HEK293 (cell line): ENCODE results near the gene ST8SIA4.

Source experiments
- CTCF ChIA-PET: fragments of 350-600 bp; formaldehyde crosslinking; extraction: SDS; loops from one replicate; lab custom pipeline; 2021; ENCODE audit warnings: antibody characterized with exemption; lab: Yijun Ruan, JAX
- POLR2A ChIA-PET: fragments of 300-600 bp; formaldehyde crosslinking; extraction: SDS; loops from one replicate; lab custom pipeline; 2020; ENCODE audit warnings: antibody characterized with exemption, inconsistent platforms; lab: Yijun Ruan, JAX
- H3K27ac ChIP-seq: fragments of 200-500 bp; sonication (Bioruptor generic); 2 replicates; pipeline ENCODE4 v1.5.1; 2014; ENCODE audit warnings: low read depth, low read length, control low read depth, inconsistent platforms; ENCODE audit errors: extremely low read depth
- H3K36me3 ChIP-seq, 2 experiments: fragments of 200-500 bp in 1 of 2; sonication (Bioruptor generic) in 1 of 2; 1 replicate in 1 of 2; 2 replicates in 1 of 2; pipeline ENCODE4 v1.5.1; 2014 to 2017; ENCODE audit warnings: inconsistent platforms in 2 of 2, low read length in 2 of 2; ENCODE audit not compliant: control insufficient read depth in 2 of 2, insufficient read depth in 1 of 2
- H3K4me1 ChIP-seq: fragments of 200-500 bp; sonication (Bioruptor generic); 2 replicates; pipeline ENCODE4 v1.5.1; 2014; ENCODE audit warnings: mild to moderate bottlenecking, low read length, inconsistent platforms; ENCODE audit not compliant: control insufficient read depth, insufficient read depth
- H3K4me3 ChIP-seq: 2 replicates; pipeline ENCODE4 v1.5.1; 2011; ENCODE audit warnings: low read depth, mild to moderate bottlenecking, control low read depth, low read length, moderate library complexity
- H3K9me3 ChIP-seq: fragments of 200-500 bp; sonication (Bioruptor generic); 2 replicates; pipeline ENCODE4 v1.5.1; 2014; ENCODE audit warnings: low read depth, low read length, inconsistent platforms; ENCODE audit not compliant: control insufficient read depth, insufficient read depth
- BCL6B ChIP-seq: fragments of 450-650 bp; formaldehyde crosslinking; IDR thresholded peaks from 2 replicates; pipeline ENCODE4 v1.5.1; 2017; ENCODE audit warnings: missing biosample characterization, missing genetic modification characterization
- EGR2 ChIP-seq: fragments of 450-650 bp; formaldehyde crosslinking; IDR thresholded peaks from 2 replicates; pipeline ENCODE4 v1.5.1; 2016; ENCODE audit warnings: low read depth, missing biosample characterization, missing genetic modification characterization
- MYNN ChIP-seq: fragments of 450-650 bp; formaldehyde crosslinking; IDR thresholded peaks from 2 replicates; pipeline ENCODE4 v1.5.1; 2016; ENCODE audit warnings: missing biosample characterization, missing genetic modification characterization, borderline replicate concordance
- PRDM1 ChIP-seq: fragments of 450-650 bp; formaldehyde crosslinking; IDR thresholded peaks from 2 replicates; pipeline ENCODE4; 2016; ENCODE audit warnings: missing biosample characterization, missing genetic modification characterization
- PRDM4 ChIP-seq: fragments of 450-650 bp; formaldehyde crosslinking; IDR thresholded peaks from 2 replicates; pipeline ENCODE4 v1.5.1; 2017; ENCODE audit warnings: missing biosample characterization, missing genetic modification characterization
- SALL2 ChIP-seq: fragments of 450-650 bp; formaldehyde crosslinking; IDR thresholded peaks from 2 replicates; pipeline ENCODE4 v1.5.0; 2017; ENCODE audit warnings: missing biosample characterization, mild to moderate bottlenecking, missing genetic modification characterization, borderline replicate concordance
- SP7 ChIP-seq: fragments of 450-650 bp; formaldehyde crosslinking; IDR thresholded peaks from 2 replicates; pipeline ENCODE4 v1.5.1; 2016; ENCODE audit warnings: missing biosample characterization, missing genetic modification characterization
- TCF7L2 ChIP-seq: IDR thresholded peaks from 2 replicates; pipeline ENCODE4 v1.6.1; 2011; ENCODE audit warnings: low read depth, mild to moderate bottlenecking, inconsistent platforms, low read length, moderate library complexity, borderline replicate concordance
- ZBTB11 ChIP-seq: fragments of 450-650 bp; formaldehyde crosslinking; conservative IDR thresholded peaks from 2 replicates; pipeline ENCODE4 v1.5.1; 2016; ENCODE audit warnings: low read depth, missing biosample characterization, missing genetic modification characterization
- ZNF18 ChIP-seq: fragments of 450-650 bp; formaldehyde crosslinking; IDR thresholded peaks from 2 replicates; pipeline ENCODE4 v1.5.1; 2016; ENCODE audit warnings: missing biosample characterization, missing genetic modification characterization
- ZNF211 ChIP-seq: fragments of 450-650 bp; formaldehyde crosslinking; IDR thresholded peaks from 2 replicates; pipeline ENCODE4 v1.5.1; 2016; ENCODE audit warnings: low read depth, missing biosample characterization, missing genetic modification characterization
- ZNF26 ChIP-seq: fragments of 450-650 bp; formaldehyde crosslinking; IDR thresholded peaks from 2 replicates; pipeline ENCODE4 v1.5.1; 2016; ENCODE audit warnings: missing biosample characterization, missing genetic modification characterization
- ZNF335 ChIP-seq: fragments of 450-650 bp; formaldehyde crosslinking; conservative IDR thresholded peaks from 2 replicates; pipeline ENCODE4 v1.5.1; 2016; ENCODE audit warnings: missing biosample characterization, missing genetic modification characterization
- ZNF362 ChIP-seq: fragments of 450-650 bp; formaldehyde crosslinking; IDR thresholded peaks from 2 replicates; pipeline ENCODE4 v1.5.1; 2016; ENCODE audit warnings: missing biosample characterization, missing genetic modification characterization
- ZNF394 ChIP-seq: fragments of 450-650 bp; formaldehyde crosslinking; IDR thresholded peaks from 2 replicates; pipeline ENCODE4 v1.5.1; 2016; ENCODE audit warnings: missing biosample characterization, missing genetic modification characterization, mild to moderate bottlenecking, moderate library complexity, borderline replicate concordance
- ZNF416 ChIP-seq: fragments of 450-650 bp; formaldehyde crosslinking; IDR thresholded peaks from 2 replicates; pipeline ENCODE4 v1.5.1; 2016; ENCODE audit warnings: missing biosample characterization, missing genetic modification characterization
- ZNF423 ChIP-seq: fragments of 450-650 bp; formaldehyde crosslinking; IDR thresholded peaks from 2 replicates; pipeline ENCODE4 v1.5.1; 2016; ENCODE audit warnings: missing biosample characterization, missing genetic modification characterization
- ZNF426 ChIP-seq: fragments of 450-650 bp; formaldehyde crosslinking; IDR thresholded peaks from 2 replicates; pipeline ENCODE4 v1.5.1; 2017; ENCODE audit warnings: missing biosample characterization, missing genetic modification characterization, mild to moderate bottlenecking, inconsistent platforms, moderate library complexity
- ZNF48 ChIP-seq: fragments of 450-650 bp; formaldehyde crosslinking; IDR thresholded peaks from 2 replicates; pipeline ENCODE4 v1.5.1; 2016; ENCODE audit warnings: missing biosample characterization, missing genetic modification characterization
- ZNF530 ChIP-seq: fragments of 450-650 bp; formaldehyde crosslinking; IDR thresholded peaks from 2 replicates; pipeline ENCODE4 v1.5.1; 2016; ENCODE audit warnings: low read depth, missing biosample characterization, missing genetic modification characterization
- ZNF558 ChIP-seq: fragments of 450-650 bp; formaldehyde crosslinking; IDR thresholded peaks from 2 replicates; pipeline ENCODE4 v1.5.1; 2016; ENCODE audit warnings: missing biosample characterization, missing genetic modification characterization
- ZNF610 ChIP-seq: fragments of 450-650 bp; formaldehyde crosslinking; IDR thresholded peaks from 2 replicates; pipeline ENCODE4 v1.5.1; 2016; ENCODE audit warnings: missing biosample characterization, missing genetic modification characterization, borderline replicate concordance
- ZNF629 ChIP-seq: fragments of 450-650 bp; formaldehyde crosslinking; IDR thresholded peaks from 2 replicates; pipeline ENCODE4 v1.5.1; 2017; ENCODE audit warnings: missing biosample characterization, missing genetic modification characterization
- ZNF658 ChIP-seq: fragments of 450-650 bp; formaldehyde crosslinking; IDR thresholded peaks from 2 replicates; pipeline ENCODE4; 2016; ENCODE audit warnings: missing biosample characterization, missing genetic modification characterization
- ZNF785 ChIP-seq: fragments of 450-650 bp; formaldehyde crosslinking; IDR thresholded peaks from 2 replicates; pipeline ENCODE4 v1.5.1; 2016; ENCODE audit warnings: missing biosample characterization, missing genetic modification characterization

Gene ST8SIA4

GRCh38 chr5:100761192-100761591 is 141.9 kb downstream of the ST8SIA4 start (continued):
- TF ChIP-seq SALL2 (tag by site-specific recombination) (no peak), ZNF416 (tag by site-specific recombination) (no peak), BCL6B (tag by site-specific recombination) (no peak), ZNF426 (tag by site-specific recombination) (no peak), SP7 (tag by site-specific recombination) (no peak), ZNF610 (tag by site-specific recombination) (no peak)

GRCh38 chr5:100760688-100761087 is 142.4 kb downstream of the ST8SIA4 start:
- no peak overlapping the region for H3K27ac ChIP-seq
- no peaks in the 10 kb centered on the region for H3K36me3 ChIP-seq
- CTCF ChIA-PET = no interaction called here
- no peaks in the 10 kb centered on the region for H3K4me1 ChIP-seq
- no peak overlapping the region for H3K4me3 ChIP-seq
- no peaks in the 10 kb centered on the region for H3K9me3 ChIP-seq
- POLR2A ChIA-PET = no interaction called here
- no peak for TF ChIP-seq ZNF211 (tag by site-specific recombination)
- no peak for TF ChIP-seq ZNF658 (tag by site-specific recombination)
- TF ChIP-seq ZNF629 (tag by site-specific recombination) = no peak
- TF ChIP-seq ZNF26 (tag by site-specific recombination) = no peak
- no peak for TF ChIP-seq ZBTB11 (tag by site-specific recombination)
- TF ChIP-seq ZNF423 (tag by site-specific recombination) = no peak
- no peak for TF ChIP-seq ZNF48 (tag by site-specific recombination)
- no peak for TF ChIP-seq ZNF530 (tag by site-specific recombination)
- no peak for TF ChIP-seq PRDM4 (tag by site-specific recombination)
- TF ChIP-seq ZNF362 (tag by site-specific recombination) = no peak
- TF ChIP-seq EGR2 (tag by site-specific recombination) = no peak
- TF ChIP-seq ZNF558 (tag by site-specific recombination) = no peak
- no peak for TF ChIP-seq PRDM1
- no peak for TF ChIP-seq ZNF426 (tag by site-specific recombination)
- TF ChIP-seq ZNF394 = no peak
- no peak for TF ChIP-seq TCF7L2
- no peak for TF ChIP-seq ZNF335 (tag by site-specific recombination)
- no peak for TF ChIP-seq MYNN (tag by site-specific recombination)
- no peak for TF ChIP-seq ZNF785
- no peak for TF ChIP-seq ZNF18 (tag by site-specific recombination)
